Lower leg skin (tissue), 3 donors: ENCODE results near the gene NRL.

Source experiments
- POLR2A ChIP-seq, 2 donors: fragments of 450-650 bp; IDR thresholded peaks; one replicate each; pipeline ENCODE4 v1.6.1; 2016 to 2017; ENCODE audit warnings: antibody characterized with exemption in 2 of 2, mild to moderate bottlenecking in 1 of 2, moderate library complexity in 1 of 2
- TF ChIP-seq, protein P1 (sequence below), 3 donors: fragments of 450-650 bp; IDR thresholded peaks; one replicate each; pipeline ENCODE4 v1.5.1; 2016; ENCODE audit warnings: antibody characterized with exemption in 3 of 3, mild to moderate bottlenecking in 3 of 3, moderate library complexity in 2 of 3

- TF ChIP-seq, protein P1, sequence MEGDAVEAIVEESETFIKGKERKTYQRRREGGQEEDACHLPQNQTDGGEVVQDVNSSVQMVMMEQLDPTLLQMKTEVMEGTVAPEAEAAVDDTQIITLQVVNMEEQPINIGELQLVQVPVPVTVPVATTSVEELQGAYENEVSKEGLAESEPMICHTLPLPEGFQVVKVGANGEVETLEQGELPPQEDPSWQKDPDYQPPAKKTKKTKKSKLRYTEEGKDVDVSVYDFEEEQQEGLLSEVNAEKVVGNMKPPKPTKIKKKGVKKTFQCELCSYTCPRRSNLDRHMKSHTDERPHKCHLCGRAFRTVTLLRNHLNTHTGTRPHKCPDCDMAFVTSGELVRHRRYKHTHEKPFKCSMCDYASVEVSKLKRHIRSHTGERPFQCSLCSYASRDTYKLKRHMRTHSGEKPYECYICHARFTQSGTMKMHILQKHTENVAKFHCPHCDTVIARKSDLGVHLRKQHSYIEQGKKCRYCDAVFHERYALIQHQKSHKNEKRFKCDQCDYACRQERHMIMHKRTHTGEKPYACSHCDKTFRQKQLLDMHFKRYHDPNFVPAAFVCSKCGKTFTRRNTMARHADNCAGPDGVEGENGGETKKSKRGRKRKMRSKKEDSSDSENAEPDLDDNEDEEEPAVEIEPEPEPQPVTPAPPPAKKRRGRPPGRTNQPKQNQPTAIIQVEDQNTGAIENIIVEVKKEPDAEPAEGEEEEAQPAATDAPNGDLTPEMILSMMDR (IDR thresholded peaks at IDR 0.05) = peak in 1 of 3 donors; percentile 90
- TF ChIP-seq POLR2A (IDR thresholded peaks at IDR 0.05) = no peak
Measured at GRCh38 chr14:24114532-24115421, at the start of gene NRL, which contains the start of gene DCAF11.
